ENCODE measurements around the gene FKTN.

FKTN gene

GRCh38 chr9:105646879-105647594, 89.1 kb downstream of the FKTN start:
- Histone ChIP-seq H3K4me3 (ENCODE audit: low read depth, low read length) (peak overlapping the region; percentile 25), H3K27me3 (ENCODE audit: insufficient read depth, low read depth, severe bottlenecking) (no peaks in the 10 kb centered on the region), H3K36me3 (no peaks in the 10 kb centered on the region), H3K9me3 (ENCODE audit: severe bottlenecking) (peaks cover 9% of the 10 kb centered on the region), H3K27ac (peak overlapping the region; percentile 92)
- peak; percentile 96 for DNase-seq
- no peak for TF ChIP-seq CTCF (IDR thresholded peaks at IDR 0.05; ENCODE audit: low read depth, low read length)

GRCh38 chr9:105647595-105648349, 89.8 kb downstream of the FKTN start:
- no peaks in the 10 kb centered on the region for H3K27me3 ChIP-seq (ENCODE audit: insufficient read depth, low read depth, severe bottlenecking)
- peaks cover 2% of the 10 kb centered on the region for H3K9me3 ChIP-seq (ENCODE audit: severe bottlenecking)
- peak overlapping the region; percentile 92 for H3K27ac ChIP-seq
- peak; percentile 48 for DNase-seq
- no peaks in the 10 kb centered on the region for H3K36me3 ChIP-seq
- TF ChIP-seq CTCF (IDR thresholded peaks at IDR 0.05; ENCODE audit: low read depth, low read length): no peak
- H3K4me3 ChIP-seq (ENCODE audit: low read depth, low read length): peak overlapping the region; percentile 25

- TF ChIP-seq CTCF (IDR thresholded peaks at IDR 0.05; ENCODE audit: low read depth, low read length): no peak
- peak; percentile 95 for DNase-seq
- Histone ChIP-seq H3K36me3 (no peaks in the 10 kb centered on the region), H3K4me3 (ENCODE audit: low read depth, low read length) (no peak overlapping the region), H3K27me3 (ENCODE audit: insufficient read depth, low read depth, severe bottlenecking) (no peaks in the 10 kb centered on the region), H3K9me3 (ENCODE audit: severe bottlenecking) (no peaks in the 10 kb centered on the region), H3K27ac (peak overlapping the region; percentile 40)
These were observed 93.9 kb downstream of the FKTN start for GRCh38 chr9:105651806-105652205.

- peak; percentile 43 for TF ChIP-seq CTCF (IDR thresholded peaks at IDR 0.05; ENCODE audit: low read depth, low read length)
- H3K4me3 ChIP-seq (ENCODE audit: low read depth, low read length): peak overlapping the region; percentile 90
- DNase-seq: peak; percentile 77
- H3K27ac ChIP-seq: peak overlapping the region; percentile 69
- no peaks in the 10 kb centered on the region for H3K9me3 ChIP-seq (ENCODE audit: severe bottlenecking)
- H3K36me3 ChIP-seq: no peaks in the 10 kb centered on the region
- no peaks in the 10 kb centered on the region for H3K27me3 ChIP-seq (ENCODE audit: insufficient read depth, low read depth, severe bottlenecking)
These were observed 98.4 kb downstream of the FKTN start for GRCh38 chr9:105656131-105656921.

- H3K36me3 ChIP-seq: peaks cover 9% of the 10 kb centered on the region
- no peak for TF ChIP-seq CTCF (IDR thresholded peaks at IDR 0.05; ENCODE audit: low read depth, low read length)
These were observed 100.4 kb downstream of the FKTN start for GRCh38 chr9:105658351-105658750.

More at GRCh38 chr9:105658351-105658750, 100.4 kb downstream of the FKTN start:
- Histone ChIP-seq H3K27me3 (ENCODE audit: insufficient read depth, low read depth, severe bottlenecking) (no peaks in the 10 kb centered on the region), H3K27ac (no peak overlapping the region), H3K4me3 (ENCODE audit: low read depth, low read length) (no peak overlapping the region), H3K9me3 (ENCODE audit: severe bottlenecking) (no peaks in the 10 kb centered on the region)
- no peak for DNase-seq
